SK-N-SH treated with all-trans-retinoic acid at 6 μM for 48 hours (cell line): ENCODE data around the gene ATN1.

Source experiments
- ARNTL ChIP-seq: fragments of 450-650 bp; formaldehyde crosslinking; IDR thresholded peaks from 2 replicates; pipeline ENCODE4 v1.5.0; 2020; ENCODE audit warnings: low read depth, mild to moderate bottlenecking, moderate library complexity, borderline replicate concordance
- CREB5 ChIP-seq: fragments of 250-450 bp; sonication (Bioruptor Pico); IDR thresholded peaks from 2 replicates; pipeline ENCODE4 v1.5.1; 2020; ENCODE audit warnings: low read depth, mild to moderate bottlenecking, moderate library complexity
- PATZ1 ChIP-seq: fragments of 250-450 bp; sonication (Bioruptor Pico); IDR thresholded peaks from 2 replicates; pipeline ENCODE4 v1.8.0; 2020; ENCODE audit warnings: mild to moderate bottlenecking, moderate library complexity, borderline replicate concordance
- TOX ChIP-seq: fragments of 250-450 bp; sonication (Bioruptor Pico); IDR thresholded peaks from 2 replicates; pipeline ENCODE4 v1.8.0; 2021; ENCODE audit warnings: mild to moderate bottlenecking, moderate library complexity, borderline replicate concordance
- ZFP3 ChIP-seq: fragments of 250-450 bp; sonication (Bioruptor Pico); IDR thresholded peaks from 2 replicates; pipeline ENCODE4 v1.5.0; 2020; ENCODE audit warnings: mild to moderate bottlenecking, moderate library complexity
- ZNF70 ChIP-seq: fragments of 450-650 bp; formaldehyde crosslinking; IDR thresholded peaks from 2 replicates; pipeline ENCODE4 v1.5.0; 2020; ENCODE audit warnings: mild to moderate bottlenecking, moderate library complexity

- TF ChIP-seq ZNF70 (CRISPR knock-in tag) (no peak), CREB5 (CRISPR knock-in tag) (no peak), PATZ1 (CRISPR knock-in tag) (no peak), TOX (CRISPR knock-in tag) (no peak), ZFP3 (CRISPR knock-in tag) (no peak), ARNTL (CRISPR knock-in tag) (no peak)
Observed at GRCh38 chr12:6981152-6982052, 53.6 kb downstream of the ATN1 start.
